Small intestine (tissue), 7 donors: Measurements from ENCODE around the gene DYRK3. TPM values are rescaled to one million over a fixed set of nuclear protein-coding genes. Genes with fewer than 3 reads are reported as not detected.

Experiments
- DNase-seq, 2 donors: peaks; one replicate each; pipeline versions ENCODE4 v3.0.0 to v3.0.0-alpha.2; 2013
- FAIRE-seq: peaks from 2 replicates; lab custom pipeline; 2012; peaks lifted over from hg19 to GRCh38; lab: Jason Lieb, UNC
- H3K27ac ChIP-seq, 3 donors: one replicate each; pipeline ENCODE4 v1.5.1; 2013; ENCODE audit warnings: low read length in 2 of 3, mild to moderate bottlenecking in 2 of 3, control low read depth in 1 of 3, inconsistent platforms in 1 of 3, low read depth in 1 of 3, moderate library complexity in 1 of 3
- H3K27me3 ChIP-seq, 3 donors: one replicate each; pipeline ENCODE4 v1.6.1; 2013; ENCODE audit warnings: low read length in 3 of 3, inconsistent platforms in 1 of 3; ENCODE audit not compliant: control insufficient read depth in 3 of 3, insufficient read depth in 3 of 3
- H3K36me3 ChIP-seq, 3 donors: one replicate each; pipeline ENCODE4 v1.6.1; 2013; ENCODE audit warnings: low read length in 3 of 3, inconsistent platforms in 1 of 3, low read depth in 1 of 3, mild to moderate bottlenecking in 1 of 3, moderate library complexity in 1 of 3; ENCODE audit not compliant: control insufficient read depth in 3 of 3, insufficient read depth in 2 of 3
- H3K4me1 ChIP-seq, 3 donors: one replicate each; pipeline ENCODE4 v1.6.1; 2013; ENCODE audit warnings: low read length in 2 of 3, inconsistent platforms in 1 of 3, low read depth in 1 of 3, mild to moderate bottlenecking in 1 of 3, moderate library complexity in 1 of 3; ENCODE audit not compliant: control insufficient read depth in 3 of 3, insufficient read depth in 2 of 3
- H3K4me3 ChIP-seq, 3 donors: one replicate each; pipeline ENCODE4 v1.5.1; 2013; ENCODE audit warnings: low read length in 3 of 3, control low read depth in 1 of 3, inconsistent platforms in 1 of 3, low read depth in 1 of 3, mild to moderate bottlenecking in 1 of 3, moderate library complexity in 1 of 3
- H3K9me3 ChIP-seq, 2 donors: one replicate each; pipeline ENCODE4 v1.6.1; 2013; ENCODE audit warnings: low read depth in 1 of 2, low read length in 1 of 2; ENCODE audit not compliant: control insufficient read depth in 2 of 2, insufficient read depth in 1 of 2
- WGBS, 3 donors: extraction: QIAGEN DNeasy Blood & Tissue Kit; methylation state at CpG; one replicate each; pipeline ENCODE4 v1.1.7; 2013; 5-methylcytosine and 5-hydroxymethylcytosine counted together
- polyA plus RNA-seq, 4 donors: library from polyadenylated mRNA; stranded (reverse) in 3 of 4; unstranded in 1 of 4; fragments of 200-250 nt in 3 of 4; fragments of 120-200 nt in 1 of 4; gene quantifications; one replicate each; pipeline versions ENCODE4 v1.2.1 to v1.2.3, GENCODE V29; 2013
- donor health status: healthy with polysubstance abuse.
- donor health status: control.
- donor health status: control.
- donor health status: Bipolar disorder and iron deficiency.
- donor health status: healthy.

DYRK3 gene
- polyA plus RNA-seq, 4 donors: 0.45 to 1.7 (median 1.1) TPM

DNA sequence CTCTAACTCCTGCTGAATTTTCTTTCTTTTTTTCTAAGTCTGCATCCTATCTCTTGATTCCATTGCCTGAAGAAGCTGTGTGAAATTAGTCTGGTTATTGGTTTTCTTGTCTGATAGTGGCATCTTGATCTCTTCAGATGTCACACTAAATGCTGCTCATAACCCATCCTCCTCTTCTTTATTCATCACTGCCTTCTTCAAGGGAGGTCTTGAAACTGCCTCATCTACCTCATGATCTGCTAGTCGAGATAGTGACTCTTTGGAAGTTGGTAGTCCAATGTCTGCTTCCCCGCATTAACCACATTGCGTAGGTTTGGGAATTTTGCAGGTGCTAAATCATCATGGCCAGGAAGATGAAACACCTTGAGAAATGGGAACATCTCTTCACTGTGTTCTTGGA is 15.7 kb downstream of the DYRK3 start:
- peaks cover 0 to 2% (median 0%) of the 10 kb centered on the region in 3 donors for H3K27me3 ChIP-seq
- no peaks in the 10 kb centered on the region for H3K4me1 ChIP-seq
- no peaks in the 10 kb centered on the region for H3K9me3 ChIP-seq
- no peak overlapping the region for H3K27ac ChIP-seq
- H3K4me3 ChIP-seq: no peak overlapping the region
- FAIRE-seq: no peak
- DNase-seq: no peak
- H3K36me3 ChIP-seq: peaks cover 0 to 6% (median 6%) of the 10 kb centered on the region in 3 donors
- WGBS, 3 donors: 94% methylated on average over 3 of the region's 3 CpGs

DNA sequence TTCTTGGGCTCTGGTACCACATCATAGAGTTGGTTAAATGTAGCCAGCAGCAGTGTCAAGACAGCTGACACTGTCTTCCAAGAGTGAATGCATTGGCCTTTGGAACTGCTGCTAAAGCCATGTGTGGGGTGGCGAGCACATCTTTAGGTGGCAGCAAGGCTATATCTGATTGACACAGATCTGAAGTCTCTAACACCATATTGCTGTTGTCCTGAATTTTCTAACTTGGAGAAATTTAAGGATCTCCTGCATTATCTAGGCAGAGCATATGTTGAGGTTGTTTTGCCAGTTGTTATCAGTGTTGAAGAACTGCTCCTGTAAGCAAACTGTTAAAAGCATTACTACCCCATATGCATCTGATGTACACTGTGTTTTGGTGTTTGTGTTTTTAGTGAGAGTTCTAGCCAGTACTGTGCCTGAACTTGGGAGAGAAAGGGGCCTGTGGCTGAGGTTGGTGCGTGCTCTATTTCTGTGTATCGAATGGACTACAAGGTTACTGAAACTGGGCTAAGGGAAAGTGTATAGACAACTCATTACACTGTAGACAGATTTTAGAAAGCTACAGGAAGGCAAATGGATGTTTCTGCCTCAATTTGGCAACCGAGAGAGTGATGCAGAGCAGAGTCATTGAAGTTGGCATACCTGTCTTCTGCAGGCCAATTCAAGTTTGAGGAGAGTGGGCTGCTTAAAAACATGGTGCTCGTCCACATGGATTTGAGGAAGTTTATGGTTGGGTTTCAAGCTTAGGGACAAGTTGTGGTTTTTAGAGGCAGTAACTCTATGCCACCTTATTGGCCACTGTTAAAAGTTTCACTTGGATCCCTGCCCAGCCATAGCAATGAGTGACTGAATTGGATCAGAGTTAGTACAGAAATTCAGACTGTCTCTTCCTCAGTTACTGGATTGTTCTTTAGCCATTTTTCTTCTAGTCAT is 16.9 kb downstream of the DYRK3 start:
- no peak for FAIRE-seq
- WGBS, 3 donors: 89 to 95% (median 93%) methylated on average over 5 of the region's 5 CpGs
- Histone ChIP-seq H3K27ac (no peak overlapping the region), H3K4me1 (no peaks in the 10 kb centered on the region), H3K36me3 (peaks cover 0 to 6% (median 6%) of the 10 kb centered on the region in 3 donors), H3K27me3 (peaks cover 0 to 2% (median 0%) of the 10 kb centered on the region in 3 donors), H3K4me3 (no peak overlapping the region), H3K9me3 (no peaks in the 10 kb centered on the region)
- no peak for DNase-seq

DNA sequence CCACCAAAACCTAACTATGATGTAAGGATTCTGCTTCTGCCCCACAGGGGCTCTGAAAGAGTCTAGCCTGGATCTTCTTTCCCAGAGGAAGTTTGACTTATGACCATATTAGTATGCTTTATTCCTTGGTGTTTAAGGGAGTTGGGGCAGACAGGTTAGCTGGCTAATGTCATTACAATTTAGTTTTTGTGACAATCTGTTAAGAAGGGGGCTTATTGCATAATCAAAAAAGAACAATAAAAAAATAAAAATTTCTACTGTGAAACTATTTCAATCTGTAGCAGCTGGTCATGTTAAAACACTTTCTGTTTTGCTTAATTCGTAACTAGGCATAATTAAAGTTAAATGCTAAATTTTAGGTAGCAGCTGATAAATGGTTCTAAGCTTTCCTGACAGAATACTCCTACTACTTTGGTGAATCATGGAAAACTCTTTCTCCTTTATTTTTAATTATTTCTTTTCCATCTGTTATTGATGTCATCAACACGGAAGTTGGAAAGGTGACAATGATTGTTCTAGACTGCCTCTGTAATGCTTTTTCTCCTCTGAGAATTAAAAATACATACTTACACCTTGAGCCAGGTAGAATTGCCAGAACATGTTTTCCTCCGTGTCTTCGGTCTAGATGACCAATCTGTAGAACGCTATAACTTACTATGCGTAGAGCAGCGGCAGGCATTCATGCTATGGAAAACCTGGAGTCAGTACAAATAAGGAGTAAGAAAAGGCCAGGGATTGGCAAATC is 18.6 kb downstream of the DYRK3 start:
- no peaks in the 10 kb centered on the region for H3K9me3 ChIP-seq
- FAIRE-seq (no peak), DNase-seq (no peak)
- peaks cover 0 to 2% (median 0%) of the 10 kb centered on the region in 3 donors for H3K36me3 ChIP-seq
- no peak overlapping the region for H3K4me3 ChIP-seq
- H3K27me3 ChIP-seq: no peaks in the 10 kb centered on the region
- H3K4me1 ChIP-seq: peaks cover under 1 to 2% (median under 1%) of the 10 kb centered on the region in 3 donors
- no peak overlapping the region for H3K27ac ChIP-seq
- WGBS, 3 donors: 56 to 79% (median 66%) methylated on average over 7 of the region's 7 CpGs

DNA sequence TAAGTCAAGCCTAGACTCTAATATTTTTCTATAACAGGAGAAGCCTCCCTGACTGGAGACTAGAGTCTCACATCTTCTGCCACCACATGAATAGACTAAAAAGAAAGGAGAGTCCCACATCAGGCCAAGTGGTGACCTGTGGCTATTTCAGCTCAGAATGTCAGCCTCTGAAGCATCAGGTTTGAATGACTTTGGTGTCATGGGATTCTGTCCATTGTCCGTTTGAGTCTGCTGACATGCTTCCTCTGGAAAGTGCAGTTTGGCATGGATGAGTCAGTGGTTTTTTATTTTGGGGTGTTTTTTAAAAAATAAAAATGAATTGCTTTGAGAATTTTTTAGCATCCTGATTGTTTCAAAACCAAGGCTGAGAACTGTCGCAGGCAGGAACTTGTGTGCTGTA is 19.5 kb downstream of the DYRK3 start:
- WGBS, 3 donors: 72 to 84% (median 75%) methylated on average over 2 of the region's 2 CpGs
- H3K4me1 ChIP-seq: peaks cover 4 to 11% (median 5%) of the 10 kb centered on the region in 3 donors
- FAIRE-seq (no peak), DNase-seq (no peak)
- no peak overlapping the region for H3K4me3 ChIP-seq
- no peaks in the 10 kb centered on the region for H3K36me3 ChIP-seq
- H3K27ac ChIP-seq: no peak overlapping the region
- no peaks in the 10 kb centered on the region for H3K27me3 ChIP-seq
- no peaks in the 10 kb centered on the region for H3K9me3 ChIP-seq

DNA sequence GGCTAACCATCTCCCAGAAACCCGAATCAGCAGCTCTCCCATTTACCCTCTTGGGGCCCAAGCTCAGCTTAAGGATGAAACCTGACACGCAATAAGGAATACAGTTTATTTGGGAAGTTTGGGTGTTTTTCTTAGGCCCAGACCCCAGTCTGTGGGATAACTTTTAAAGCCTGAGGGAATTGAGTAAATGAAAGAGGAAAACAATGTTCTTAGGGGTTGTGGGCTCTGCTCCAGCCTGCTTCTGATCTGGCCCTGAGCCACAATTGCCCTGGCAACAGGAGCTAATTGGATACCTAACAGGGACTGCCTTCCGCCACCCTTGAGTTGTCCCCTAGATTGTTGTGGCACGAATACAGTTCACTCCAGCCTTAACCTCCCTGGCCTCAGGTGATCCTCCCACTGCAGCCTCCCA is 20.1 kb downstream of the DYRK3 start:
- DNase-seq (no peak), FAIRE-seq (no peak)
- peaks cover 6 to 12% (median 8%) of the 10 kb centered on the region in 3 donors for H3K4me1 ChIP-seq
- no peak overlapping the region for H3K4me3 ChIP-seq
- H3K27ac ChIP-seq: no peak overlapping the region
- H3K9me3 ChIP-seq: no peaks in the 10 kb centered on the region
- no peaks in the 10 kb centered on the region for H3K36me3 ChIP-seq
- WGBS, 3 donors: 63 to 74% (median 69%) methylated on average over 4 of the region's 4 CpGs
- no peaks in the 10 kb centered on the region for H3K27me3 ChIP-seq

DNA sequence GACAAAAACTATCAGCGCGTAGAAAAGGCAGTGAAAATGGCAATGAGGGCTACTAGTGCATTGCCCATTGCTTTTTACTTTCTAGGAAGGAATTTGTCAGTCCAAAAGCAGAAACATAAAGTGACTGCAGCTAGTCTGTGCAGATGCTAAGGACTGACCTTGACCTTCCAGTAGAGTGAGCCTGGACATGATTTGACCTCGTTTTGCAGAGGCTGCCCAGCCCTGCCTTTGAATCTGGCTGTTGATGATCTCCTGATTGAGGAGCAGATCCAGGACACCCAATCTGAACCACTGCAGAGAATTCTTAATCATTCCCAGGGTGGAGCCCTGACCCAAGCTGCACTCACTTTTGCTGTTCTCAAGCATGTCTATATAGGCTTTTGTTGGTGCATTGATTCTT is 21.6 kb downstream of the DYRK3 start:
- Histone ChIP-seq H3K9me3 (no peaks in the 10 kb centered on the region), H3K4me3 (no peak overlapping the region), H3K27me3 (no peaks in the 10 kb centered on the region), H3K4me1 (peaks cover 6 to 12% (median 8%) of the 10 kb centered on the region in 3 donors), H3K36me3 (no peaks in the 10 kb centered on the region), H3K27ac (no peak overlapping the region)
- no peak for DNase-seq
- WGBS, 3 donors: 71 to 81% (median 76%) methylated on average over 3 of the region's 3 CpGs
- FAIRE-seq: no peak

DNA sequence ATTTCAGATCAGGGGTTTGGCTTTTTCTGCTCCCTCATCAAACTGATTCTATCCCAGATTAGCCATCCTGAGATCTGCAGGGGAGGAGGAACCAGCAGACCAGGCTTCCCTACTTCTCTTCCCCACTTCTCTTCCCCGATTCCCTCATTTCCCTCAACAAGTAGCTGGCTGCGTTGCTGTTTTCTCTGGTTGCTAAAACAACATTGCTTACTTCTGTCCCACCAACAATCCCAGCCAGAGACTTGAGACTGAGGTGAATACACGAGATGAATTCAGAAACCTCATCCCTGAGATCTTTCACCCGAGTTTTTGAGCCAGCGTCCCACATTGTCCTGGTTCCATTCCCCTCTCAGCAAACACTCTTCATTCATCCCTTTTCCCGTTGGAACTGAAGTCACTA is 22.4 kb downstream of the DYRK3 start:
- DNase-seq: no peak
- H3K27ac ChIP-seq: no peak overlapping the region
- WGBS, 3 donors: 47 to 72% (median 52%) methylated on average over 6 of the region's 6 CpGs
- H3K4me3 ChIP-seq: no peak overlapping the region
- no peaks in the 10 kb centered on the region for H3K27me3 ChIP-seq
- H3K36me3 ChIP-seq: no peaks in the 10 kb centered on the region
- no peaks in the 10 kb centered on the region for H3K9me3 ChIP-seq
- H3K4me1 ChIP-seq: peaks cover 6 to 12% (median 8%) of the 10 kb centered on the region in 3 donors
- no peak for FAIRE-seq

DNA sequence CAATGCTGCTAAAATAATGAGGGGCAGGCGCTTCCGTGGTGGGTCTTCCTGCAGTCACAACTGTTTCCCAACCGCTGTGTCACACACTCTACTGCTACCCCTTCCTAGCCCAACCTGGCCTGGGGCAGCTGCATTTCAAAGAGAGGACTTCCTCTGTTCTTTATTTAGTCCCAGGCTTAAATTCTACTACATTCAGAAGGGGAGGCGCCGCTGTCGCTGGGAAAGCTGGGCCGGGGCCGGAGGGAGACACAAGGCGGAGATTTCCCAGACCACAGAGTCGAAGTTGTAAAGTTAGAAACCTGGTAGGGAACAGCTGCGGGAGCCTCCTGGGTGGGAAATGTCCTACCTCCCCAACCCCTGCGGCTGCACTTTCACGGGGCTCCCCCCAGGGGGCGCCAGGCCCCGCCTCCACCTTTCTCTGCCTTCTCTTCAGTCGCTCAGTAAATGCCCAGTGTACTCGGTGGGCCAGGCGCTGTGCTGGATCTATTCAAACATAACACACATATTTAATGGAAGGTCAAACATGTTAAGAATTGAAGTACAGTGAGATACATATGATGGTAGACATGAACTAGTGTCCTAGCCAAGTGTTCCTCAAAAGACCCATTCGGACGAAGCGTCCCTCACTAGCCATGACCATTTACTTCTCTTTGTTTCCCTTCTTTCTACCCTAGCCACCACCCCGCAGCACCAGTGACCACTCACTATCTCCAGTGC is 23.1 kb downstream of the DYRK3 start:
- WGBS, 3 donors: 37 to 63% (median 57%) methylated on average over 22 of the region's 22 CpGs
- Histone ChIP-seq H3K9me3 (no peaks in the 10 kb centered on the region), H3K4me1 (peaks cover 6 to 12% (median 8%) of the 10 kb centered on the region in 3 donors), H3K36me3 (no peaks in the 10 kb centered on the region), H3K4me3 (peak overlapping the region in 1 of 3 donors; percentile 4), H3K27ac (peak overlapping the region in 1 of 3 donors; percentile 76), H3K27me3 (no peaks in the 10 kb centered on the region)
- DNase-seq (peak in 1 of 2 donors; percentile 46), FAIRE-seq (no peak)
